Measurements from ENCODE around the gene ILK. TPM values are rescaled to one million over a fixed set of nuclear protein-coding genes. Genes with fewer than 3 reads are reported as not detected.

Gene ILK
- total RNA-seq, 1 donor from 2014 or later: 85.6 TPM

GRCh38 chr11:6650104-6650503, 46.5 kb downstream of the ILK start:
- H3K9ac ChIP-seq: no peak overlapping the region
- no peak for TF ChIP-seq EZH2phosphoT487 (IDR thresholded peaks at IDR 0.05)
- no peak for TF ChIP-seq EZH2 (IDR thresholded peaks at IDR 0.05)
- no peak for TF ChIP-seq CTCF (IDR thresholded peaks at IDR 0.05)
- no peak for DNase-seq (ENCODE audit: low spot score)
- peaks cover 7% of the 10 kb centered on the region for H3K36me3 Mint-ChIP-seq
- H3K27me3 ChIP-seq: peaks cover 43% of the 10 kb centered on the region
- H2AFZ ChIP-seq (replicated peaks): no peak overlapping the region
- no peaks in the 10 kb centered on the region for H3F3A ChIP-seq (ENCODE audit: low read depth)
- H3K79me2 ChIP-seq (ENCODE audit: low read depth): no peaks in the 10 kb centered on the region
- no peaks in the 10 kb centered on the region for H3K36me3 ChIP-seq
- H3K27ac ChIP-seq: no peak overlapping the region
- H3K9me3 Mint-ChIP-seq: no peaks in the 10 kb centered on the region
- H3K4me1 ChIP-seq: peaks cover 10% of the 10 kb centered on the region
- H3K9me3 ChIP-seq (ENCODE audit: low read depth): no peaks in the 10 kb centered on the region
- H3K27me3 Mint-ChIP-seq (ENCODE audit: insufficient read depth, low read depth): no peaks in the 10 kb centered on the region
- no peak overlapping the region for H3K4me3 ChIP-seq
- H3K4me1 Mint-ChIP-seq: peaks cover 4% of the 10 kb centered on the region
- H3K4me3 Mint-ChIP-seq: no peak overlapping the region
- no peaks in the 10 kb centered on the region for H4K20me1 ChIP-seq (ENCODE audit: low read depth)
- H3K4me2 ChIP-seq: no peak overlapping the region
- no peak overlapping the region for H3K27ac Mint-ChIP-seq

- no peak overlapping the region for H3K4me3 Mint-ChIP-seq
- Histone ChIP-seq H3K9me3 (ENCODE audit: low read depth) (no peaks in the 10 kb centered on the region), H3K4me1 (peaks cover 10% of the 10 kb centered on the region), H2AFZ (replicated peaks) (no peak overlapping the region), H3K4me3 (no peak overlapping the region), H3K27ac (no peak overlapping the region), H3K79me2 (ENCODE audit: low read depth) (no peaks in the 10 kb centered on the region), H3K27me3 (peaks cover 48% of the 10 kb centered on the region), H3K36me3 (no peaks in the 10 kb centered on the region), H4K20me1 (ENCODE audit: low read depth) (no peaks in the 10 kb centered on the region), H3F3A (ENCODE audit: low read depth) (peaks cover under 1% of the 10 kb centered on the region), H3K4me2 (no peak overlapping the region), H3K9ac (no peak overlapping the region)
- no peaks in the 10 kb centered on the region for H3K27me3 Mint-ChIP-seq (ENCODE audit: insufficient read depth, low read depth)
- DNase-seq (ENCODE audit: low spot score): no peak
- TF ChIP-seq CTCF (IDR thresholded peaks at IDR 0.05) (no peak), EZH2 (IDR thresholded peaks at IDR 0.05) (no peak), EZH2phosphoT487 (IDR thresholded peaks at IDR 0.05) (no peak)
- no peaks in the 10 kb centered on the region for H3K9me3 Mint-ChIP-seq
- no peaks in the 10 kb centered on the region for H3K36me3 Mint-ChIP-seq
- H3K27ac Mint-ChIP-seq: no peak overlapping the region
- H3K4me1 Mint-ChIP-seq: no peaks in the 10 kb centered on the region
Observed at GRCh38 chr11:6650980-6651379, 47.4 kb downstream of the ILK start.

- Histone ChIP-seq H3K27ac (no peak overlapping the region), H3K9me3 (ENCODE audit: low read depth) (no peaks in the 10 kb centered on the region), H2AFZ (replicated peaks) (no peak overlapping the region), H3K36me3 (no peaks in the 10 kb centered on the region), H3K4me1 (peaks cover 7% of the 10 kb centered on the region), H3F3A (ENCODE audit: low read depth) (peaks cover 7% of the 10 kb centered on the region), H3K79me2 (ENCODE audit: low read depth) (no peaks in the 10 kb centered on the region), H3K4me2 (no peak overlapping the region), H3K27me3 (peaks cover 60% of the 10 kb centered on the region), H3K9ac (no peak overlapping the region), H4K20me1 (ENCODE audit: low read depth) (no peaks in the 10 kb centered on the region), H3K4me3 (no peak overlapping the region)
- Mint-ChIP-seq H3K27me3 (ENCODE audit: insufficient read depth, low read depth) (peaks cover 5% of the 10 kb centered on the region), H3K4me1 (peaks cover 10% of the 10 kb centered on the region), H3K4me3 (no peak overlapping the region), H3K27ac (no peak overlapping the region), H3K36me3 (no peaks in the 10 kb centered on the region), H3K9me3 (no peaks in the 10 kb centered on the region)
- DNase-seq (ENCODE audit: low spot score): no peak
- TF ChIP-seq EZH2phosphoT487 (IDR thresholded peaks at IDR 0.05) (no peak), CTCF (IDR thresholded peaks at IDR 0.05) (no peak), EZH2 (IDR thresholded peaks at IDR 0.05) (no peak)
Observed at GRCh38 chr11:6652182-6652581, 48.6 kb downstream of the ILK start.
